Small intestine (tissue), 7 donors: ENCODE measurements around the gene IL16. TPM values are rescaled to one million over a fixed set of nuclear protein-coding genes. Genes with fewer than 3 reads are reported as not detected.

ENCODE experiments used
- DNase-seq, 2 donors: peaks; one replicate each; pipeline versions ENCODE4 v3.0.0 to v3.0.0-alpha.2; 2013
- FAIRE-seq: peaks from 2 replicates; lab custom pipeline; 2012; peaks lifted over from hg19 to GRCh38; lab: Jason Lieb, UNC
- H3K27ac ChIP-seq, 3 donors: one replicate each; pipeline ENCODE4 v1.5.1; 2013; ENCODE audit warnings: low read length in 2 of 3, mild to moderate bottlenecking in 2 of 3, control low read depth in 1 of 3, inconsistent platforms in 1 of 3, low read depth in 1 of 3, moderate library complexity in 1 of 3
- H3K27me3 ChIP-seq, 3 donors: one replicate each; pipeline ENCODE4 v1.6.1; 2013; ENCODE audit warnings: low read length in 3 of 3, inconsistent platforms in 1 of 3; ENCODE audit not compliant: control insufficient read depth in 3 of 3, insufficient read depth in 3 of 3
- H3K36me3 ChIP-seq, 3 donors: one replicate each; pipeline ENCODE4 v1.6.1; 2013; ENCODE audit warnings: low read length in 3 of 3, inconsistent platforms in 1 of 3, low read depth in 1 of 3, mild to moderate bottlenecking in 1 of 3, moderate library complexity in 1 of 3; ENCODE audit not compliant: control insufficient read depth in 3 of 3, insufficient read depth in 2 of 3
- H3K4me1 ChIP-seq, 3 donors: one replicate each; pipeline ENCODE4 v1.6.1; 2013; ENCODE audit warnings: low read length in 2 of 3, inconsistent platforms in 1 of 3, low read depth in 1 of 3, mild to moderate bottlenecking in 1 of 3, moderate library complexity in 1 of 3; ENCODE audit not compliant: control insufficient read depth in 3 of 3, insufficient read depth in 2 of 3
- H3K4me3 ChIP-seq, 3 donors: one replicate each; pipeline ENCODE4 v1.5.1; 2013; ENCODE audit warnings: low read length in 3 of 3, control low read depth in 1 of 3, inconsistent platforms in 1 of 3, low read depth in 1 of 3, mild to moderate bottlenecking in 1 of 3, moderate library complexity in 1 of 3
- H3K9me3 ChIP-seq, 2 donors: one replicate each; pipeline ENCODE4 v1.6.1; 2013; ENCODE audit warnings: low read depth in 1 of 2, low read length in 1 of 2; ENCODE audit not compliant: control insufficient read depth in 2 of 2, insufficient read depth in 1 of 2
- WGBS, 3 donors: extraction: QIAGEN DNeasy Blood & Tissue Kit; methylation state at CpG; one replicate each; pipeline ENCODE4 v1.1.7; 2013; 5-methylcytosine and 5-hydroxymethylcytosine counted together
- polyA plus RNA-seq, 4 donors: library from polyadenylated mRNA; stranded (reverse) in 3 of 4; unstranded in 1 of 4; fragments of 200-250 nt in 3 of 4; fragments of 120-200 nt in 1 of 4; gene quantifications; one replicate each; pipeline versions ENCODE4 v1.2.1 to v1.2.3, GENCODE V29; 2013
- donor health status: healthy with polysubstance abuse.
- donor health status: control.
- donor health status: control.
- donor health status: Bipolar disorder and iron deficiency.
- donor health status: healthy.

IL16 gene
- polyA plus RNA-seq, 4 donors = 1.8 to 9.7 (median 7.9) TPM

- 37 to 61% (median 44%) methylated on average over 2 of the region's 2 CpGs for WGBS, 3 donors
- no peaks in the 10 kb centered on the region for H3K4me1 ChIP-seq
- no peak overlapping the region for H3K27ac ChIP-seq
- H3K9me3 ChIP-seq = no peaks in the 10 kb centered on the region
- DNase-seq (no peak), FAIRE-seq (no peak)
- H3K27me3 ChIP-seq = no peaks in the 10 kb centered on the region
- H3K4me3 ChIP-seq = no peak overlapping the region
- no peaks in the 10 kb centered on the region for H3K36me3 ChIP-seq
Observed at GRCh38 chr15:81223346-81223971, 26.8 kb downstream of the IL16 start.

GRCh38 chr15:81224232-81224631 is 27.6 kb downstream of the IL16 start:
- no peaks in the 10 kb centered on the region for H3K4me1 ChIP-seq
- no peak overlapping the region for H3K27ac ChIP-seq
- H3K4me3 ChIP-seq = no peak overlapping the region
- DNase-seq (no peak), FAIRE-seq (no peak)
- no peaks in the 10 kb centered on the region for H3K36me3 ChIP-seq
- no peaks in the 10 kb centered on the region for H3K9me3 ChIP-seq
- 93 to 100% (median 96%) methylated on average over 1 of the region's 1 CpG for WGBS, 3 donors
- no peaks in the 10 kb centered on the region for H3K27me3 ChIP-seq

DNA sequence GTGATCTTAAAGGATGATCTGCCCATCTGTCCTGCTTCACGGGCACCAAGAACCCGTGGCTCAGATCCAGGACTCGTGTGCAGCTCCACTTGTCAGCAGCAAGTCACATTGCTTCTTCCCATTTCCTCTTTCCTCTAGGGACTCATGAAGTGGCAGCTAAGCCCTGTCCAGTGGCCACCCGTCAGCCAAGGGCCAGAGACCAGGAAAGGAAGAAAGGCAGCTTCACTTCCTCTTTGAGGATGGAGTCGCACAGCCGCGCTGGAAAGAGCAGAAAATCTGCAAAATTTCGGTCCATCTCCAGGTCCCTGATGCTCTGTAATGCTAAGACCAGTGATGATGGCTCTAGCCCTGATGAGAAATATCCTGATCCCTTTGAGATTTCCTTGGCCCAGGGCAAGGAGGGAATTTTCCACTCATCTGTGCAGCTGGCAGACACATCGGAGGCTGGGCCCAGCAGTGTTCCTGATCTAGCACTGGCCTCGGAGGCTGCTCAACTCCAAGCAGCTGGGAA is 28.5 kb downstream of the IL16 start:
- Histone ChIP-seq H3K27ac (no peak overlapping the region), H3K9me3 (no peaks in the 10 kb centered on the region), H3K27me3 (no peaks in the 10 kb centered on the region), H3K4me1 (no peaks in the 10 kb centered on the region), H3K36me3 (no peaks in the 10 kb centered on the region), H3K4me3 (no peak overlapping the region)
- DNase-seq = no peak
- no peak for FAIRE-seq
- 77 to 86% (median 79%) methylated on average over 10 of the region's 10 CpGs for WGBS, 3 donors

GRCh38 chr15:81227716-81228115 is 31.0 kb downstream of the IL16 start:
- 72 to 84% (median 79%) methylated on average over 5 of the region's 5 CpGs for WGBS, 3 donors
- Histone ChIP-seq H3K27ac (no peak overlapping the region), H3K9me3 (no peaks in the 10 kb centered on the region), H3K4me1 (no peaks in the 10 kb centered on the region), H3K4me3 (no peak overlapping the region), H3K27me3 (no peaks in the 10 kb centered on the region), H3K36me3 (no peaks in the 10 kb centered on the region)
- FAIRE-seq (no peak), DNase-seq (no peak)

DNA sequence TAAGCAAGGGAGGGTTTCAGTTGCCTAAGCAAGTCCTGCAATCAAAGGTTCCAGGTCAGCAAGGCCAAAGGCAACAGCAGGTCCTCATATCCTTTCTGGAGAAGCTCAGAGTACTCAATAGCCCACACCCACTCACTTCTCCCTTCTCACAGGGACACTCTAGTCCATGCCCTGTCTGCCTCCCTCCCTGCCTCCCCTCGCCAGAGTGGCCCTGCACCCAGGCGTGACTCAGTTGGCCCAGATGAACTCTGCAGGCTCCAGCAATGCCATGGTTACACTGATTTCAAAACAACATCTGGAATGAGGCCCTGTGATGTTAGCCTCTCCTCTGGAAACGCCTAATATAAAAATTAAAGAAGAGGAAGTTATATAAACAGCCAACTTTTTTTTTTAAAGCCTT is 32.9 kb downstream of the IL16 start:
- DNase-seq = no peak
- H3K9me3 ChIP-seq = no peaks in the 10 kb centered on the region
- H3K4me1 ChIP-seq = no peaks in the 10 kb centered on the region
- no peaks in the 10 kb centered on the region for H3K36me3 ChIP-seq
- FAIRE-seq = no peak
- H3K4me3 ChIP-seq = no peak overlapping the region
- H3K27me3 ChIP-seq = no peaks in the 10 kb centered on the region
- 32 to 42% (median 38%) methylated on average over 3 of the region's 3 CpGs for WGBS, 3 donors
- no peak overlapping the region for H3K27ac ChIP-seq

- no peak for FAIRE-seq
- no peaks in the 10 kb centered on the region for H3K36me3 ChIP-seq
- no peak overlapping the region for H3K4me3 ChIP-seq
- WGBS, 3 donors = 79 to 89% (median 83%) methylated on average over 7 of the region's 7 CpGs
- H3K4me1 ChIP-seq = no peaks in the 10 kb centered on the region
- H3K27ac ChIP-seq = no peak overlapping the region
- DNase-seq = no peak
- H3K27me3 ChIP-seq = no peaks in the 10 kb centered on the region
- H3K9me3 ChIP-seq = no peaks in the 10 kb centered on the region
Observed at GRCh38 chr15:81235276-81236123, 38.8 kb downstream of the IL16 start.

GRCh38 chr15:81239190-81239589 is 42.5 kb downstream of the IL16 start:
- H3K4me1 ChIP-seq = no peaks in the 10 kb centered on the region
- DNase-seq (no peak), FAIRE-seq (no peak)
- H3K36me3 ChIP-seq = no peaks in the 10 kb centered on the region
- H3K27ac ChIP-seq = no peak overlapping the region
- no peaks in the 10 kb centered on the region for H3K9me3 ChIP-seq
- no peak overlapping the region for H3K4me3 ChIP-seq
- no peaks in the 10 kb centered on the region for H3K27me3 ChIP-seq

DNA sequence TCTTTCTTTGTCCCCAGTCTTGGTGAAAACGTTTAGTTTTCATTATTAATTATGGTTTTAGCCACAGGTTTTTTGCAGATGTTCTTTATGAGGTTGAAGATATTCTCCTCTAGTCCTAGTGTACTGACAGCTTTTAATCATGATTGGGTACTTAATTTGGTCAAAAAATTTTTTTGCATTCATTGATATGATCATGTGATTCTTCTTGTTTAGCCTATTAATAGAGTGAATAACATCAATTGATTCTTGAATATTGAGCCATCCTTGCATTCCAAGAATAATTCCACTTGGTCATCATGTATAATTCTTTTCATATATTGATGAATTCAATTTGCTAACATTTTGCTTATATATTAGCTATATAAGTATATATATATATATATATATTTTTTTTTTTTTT is 46.1 kb downstream of the IL16 start:
- H3K9me3 ChIP-seq = no peaks in the 10 kb centered on the region
- no peak overlapping the region for H3K4me3 ChIP-seq
- 34 to 53% (median 50%) methylated on average over 1 of the region's 1 CpG for WGBS, 3 donors
- H3K27ac ChIP-seq = no peak overlapping the region
- no peaks in the 10 kb centered on the region for H3K27me3 ChIP-seq
- no peak for DNase-seq
- H3K36me3 ChIP-seq = no peaks in the 10 kb centered on the region
- FAIRE-seq = no peak
- H3K4me1 ChIP-seq = no peaks in the 10 kb centered on the region
